HepG2 (cell line): ENCODE measurements around the gene NAALADL1.

Experiments used
- EZH2 ChIP-seq: conservative IDR thresholded peaks from 2 replicates; pipeline ENCODE4 v1.6.1; 2012; ENCODE audit warnings: mild to moderate bottlenecking, low read depth, low read length, moderate library complexity
- POLR2A ChIP-seq, 2 experiments: IDR thresholded peaks; 2 replicates each; pipeline ENCODE4 v1.6.1; 2011; ENCODE audit warnings: low read depth in 2 of 2, low read length in 2 of 2, mild to moderate bottlenecking in 1 of 2, moderate library complexity in 1 of 2; ENCODE audit not compliant: insufficient read depth in 1 of 2

DNA sequence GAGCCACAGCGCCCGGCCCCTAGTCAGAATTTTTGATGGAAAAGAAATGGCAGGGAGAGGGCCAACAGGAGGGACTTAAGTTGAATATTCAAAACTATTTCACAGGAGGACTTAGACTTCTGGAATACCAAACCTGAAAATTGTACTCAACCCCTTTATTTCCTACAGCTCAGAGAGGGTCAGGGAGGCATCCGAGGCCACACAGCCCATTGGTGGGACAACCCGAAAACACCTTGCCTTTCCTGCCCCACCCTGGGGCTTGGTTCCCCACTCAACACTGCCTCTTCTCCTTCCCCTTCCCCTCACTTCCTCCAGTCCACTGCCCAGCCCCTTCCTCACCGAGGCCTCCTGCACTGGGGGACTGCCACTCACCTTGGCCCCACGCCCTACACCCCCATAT, 1.4 kb downstream of the NAALADL1 start:
- TF ChIP-seq EZH2 (no peak), POLR2A (IDR thresholded peaks at IDR 0.05; ENCODE audit: insufficient read depth in 1 of 2, low read depth in 2 of 2, low read length in 2 of 2) (no peak)
